DOHH2 (cell line): ENCODE data around the gene OR10K2.
"Not testable (repeated sequence)": the region's sequence is repeated elsewhere in the genome, so short reads cannot be mapped to it uniquely, and the experiment has no call there.

Source experiments
- H3F3A ChIP-seq: fragments of 200-600 bp; sonication (generic), shearing (Covaris generic); 2 replicates; pipeline ENCODE4 v1.6.0; 2016; ENCODE audit warnings: antibody characterized with exemption, mild to moderate bottlenecking; ENCODE audit not compliant: control insufficient read depth, insufficient read depth
- H3K27ac ChIP-seq: fragments of 200-600 bp; sonication (generic); 2 replicates; pipeline ENCODE4 v1.5.1; 2014; ENCODE audit warnings: low read depth, mild to moderate bottlenecking, low read length, moderate library complexity
- H3K27me3 ChIP-seq: fragments of 200-600 bp; sonication (generic); 2 replicates; pipeline ENCODE4 v1.6.1; 2014; ENCODE audit warnings: mild to moderate bottlenecking, low read length, mixed read lengths; ENCODE audit not compliant: control insufficient read depth
- H3K36me3 ChIP-seq: fragments of 200-600 bp; sonication (generic); 2 replicates; pipeline ENCODE4 v1.6.1; 2014; ENCODE audit warnings: mild to moderate bottlenecking, low read length, moderate library complexity, mixed read lengths; ENCODE audit not compliant: control insufficient read depth
- H3K4me1 ChIP-seq: fragments of 200-600 bp; sonication (generic); 2 replicates; pipeline ENCODE4 v1.6.1; 2014; ENCODE audit warnings: mild to moderate bottlenecking, low read length, mixed read lengths; ENCODE audit not compliant: control insufficient read depth
- H3K4me2 ChIP-seq: fragments of 200-600 bp; sonication (generic); 2 replicates; pipeline ENCODE4 v1.6.0; 2014; ENCODE audit warnings: mild to moderate bottlenecking, low read length, moderate library complexity
- H3K4me3 ChIP-seq: fragments of 200-600 bp; sonication (generic); 2 replicates; pipeline ENCODE4 v1.5.1; 2014; ENCODE audit warnings: mild to moderate bottlenecking, low read length, mixed read lengths
- H3K79me2 ChIP-seq: fragments of 200-600 bp; sonication (generic); 2 replicates; pipeline ENCODE4 v1.6.1; 2014; ENCODE audit warnings: mild to moderate bottlenecking, low read length, mixed read lengths; ENCODE audit not compliant: control insufficient read depth
- H3K9me2 ChIP-seq: fragments of 200-600 bp; sonication (generic); replicated peaks from 2 replicates; pipeline ENCODE4 v1.6.1; 2014; ENCODE audit warnings: mild to moderate bottlenecking, low read length, mixed read lengths; ENCODE audit not compliant: control insufficient read depth
- H3K9me3 ChIP-seq: fragments of 200-600 bp; sonication (generic); 2 replicates; pipeline ENCODE4 v1.6.1; 2014; ENCODE audit warnings: antibody characterized with exemption, low read length, mixed read lengths; ENCODE audit not compliant: control insufficient read depth, insufficient read depth
- H4K20me1 ChIP-seq: fragments of 200-600 bp; sonication (generic); 2 replicates; pipeline ENCODE4 v1.6.0; 2014; ENCODE audit warnings: low read depth, mild to moderate bottlenecking, antibody characterized with exemption, low read length, moderate library complexity; ENCODE audit not compliant: control insufficient read depth, insufficient read depth
- CTCF ChIP-seq: fragments of 200-600 bp; sonication (generic); IDR thresholded peaks from one replicate; pipeline ENCODE4 v1.5.1; 2014; ENCODE audit warnings: antibody characterized with exemption, mild to moderate bottlenecking, low read depth, low read length; ENCODE audit not compliant: poor library complexity, severe bottlenecking
- EZH2phosphoT487 ChIP-seq: fragments of 200-600 bp; sonication (generic); IDR thresholded peaks from 2 replicates; pipeline ENCODE4 v1.6.1; 2017; ENCODE audit warnings: borderline replicate concordance, mild to moderate bottlenecking, antibody characterized with exemption, low read length, moderate library complexity, mixed read lengths

The OR10K2 gene

DNA sequence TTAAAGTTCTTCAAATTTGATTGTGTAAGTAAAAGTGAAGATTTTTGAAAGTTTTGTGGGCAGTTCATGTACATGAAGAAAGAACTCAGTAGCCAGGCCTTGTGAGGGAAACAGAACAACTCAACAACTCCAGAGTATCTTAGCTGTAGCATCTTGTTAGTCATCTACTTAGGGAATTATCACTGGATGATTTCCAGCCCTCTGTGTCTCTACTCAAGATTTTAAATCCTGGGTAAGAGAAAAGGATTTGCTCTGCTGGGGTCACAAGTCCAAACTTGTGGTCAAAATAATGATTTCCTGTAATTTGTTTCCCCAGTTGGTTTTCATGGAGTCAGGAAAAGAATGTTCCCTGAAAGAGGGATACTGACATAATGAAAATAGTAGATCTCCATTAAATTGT is 34.9 kb downstream of the OR10K2 start:
- no peaks in the 10 kb centered on the region for H3K79me2 ChIP-seq
- TF ChIP-seq EZH2phosphoT487 (no peak), CTCF (no peak)
- no peaks in the 10 kb centered on the region for H4K20me1 ChIP-seq
- H3K4me1 ChIP-seq, result peaks cover 11% of the 10 kb centered on the region
- H3K4me3 ChIP-seq, result no peak overlapping the region
- no peaks in the 10 kb centered on the region for H3K27me3 ChIP-seq
- no peaks in the 10 kb centered on the region for H3K9me3 ChIP-seq
- H3K4me2 ChIP-seq, result no peak overlapping the region
- H3K9me2 ChIP-seq, result no peaks in the 10 kb centered on the region
- no peaks in the 10 kb centered on the region for H3K36me3 ChIP-seq
- no peaks in the 10 kb centered on the region for H3F3A ChIP-seq
- no peak overlapping the region for H3K27ac ChIP-seq

DNA sequence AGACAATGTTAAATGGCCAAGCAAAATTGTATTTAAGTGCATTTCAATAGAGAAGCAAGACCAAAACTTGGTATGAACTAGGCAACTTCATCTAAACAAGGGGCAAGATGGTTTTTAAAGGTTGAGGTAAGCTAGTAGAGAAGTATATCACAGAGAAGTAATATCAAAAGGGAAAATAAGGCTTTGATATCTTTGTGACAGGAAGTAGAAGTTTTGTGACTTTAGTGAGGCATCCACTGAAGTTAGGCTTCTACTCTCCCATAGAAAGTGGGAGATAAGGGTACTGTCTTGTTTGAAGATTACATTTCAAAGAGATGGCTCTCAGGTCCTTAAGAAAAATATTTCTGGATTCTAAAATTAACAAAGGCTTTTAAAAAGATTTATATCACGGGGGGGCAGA is 35.7 kb downstream of the OR10K2 start:
- H3K27ac ChIP-seq, result no peak overlapping the region
- no peaks in the 10 kb centered on the region for H3K9me2 ChIP-seq
- peaks cover 4% of the 10 kb centered on the region for H3K4me1 ChIP-seq
- TF ChIP-seq CTCF, result no peak
- TF ChIP-seq EZH2phosphoT487, result no peak
- no peak overlapping the region for H3K4me3 ChIP-seq
- no peak overlapping the region for H3K4me2 ChIP-seq
- H3K27me3 ChIP-seq, result no peaks in the 10 kb centered on the region
- no peaks in the 10 kb centered on the region for H3K9me3 ChIP-seq
- no peaks in the 10 kb centered on the region for H4K20me1 ChIP-seq
- H3K79me2 ChIP-seq, result no peaks in the 10 kb centered on the region
- H3F3A ChIP-seq, result no peaks in the 10 kb centered on the region
- H3K36me3 ChIP-seq, result no peaks in the 10 kb centered on the region

- no peak overlapping the region for H3K27ac ChIP-seq
- TF ChIP-seq EZH2phosphoT487, result no peak
- no peak for TF ChIP-seq CTCF
These were observed 51.2 kb downstream of the OR10K2 start for GRCh38 chr1:158374860-158375259.

DNA sequence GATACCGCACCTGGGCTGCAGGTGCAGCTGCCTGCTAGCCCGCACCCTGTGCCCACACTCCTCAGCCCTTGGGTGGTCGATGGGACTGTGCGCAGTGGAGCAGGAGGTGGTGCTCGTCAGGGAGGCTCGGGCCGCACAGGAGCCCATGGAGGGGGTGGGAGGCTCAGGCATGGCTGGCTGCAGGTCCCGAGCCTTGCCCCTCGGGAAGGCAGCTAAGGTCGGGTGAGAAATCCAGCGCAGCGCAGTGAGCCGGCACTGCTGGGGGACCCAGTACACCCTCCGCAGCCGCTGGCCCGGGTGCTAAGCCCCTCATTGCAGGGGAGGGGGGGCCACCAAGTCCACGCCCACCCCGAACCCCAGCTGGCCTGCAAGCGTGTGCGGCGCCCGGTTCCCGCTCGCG is 51.9 kb downstream of the OR10K2 start:
- H3K9me3 ChIP-seq, result 0 out of 2 replicates have a peak, but pooled peaks cover 10% of the 10 kb centered on the region
- H3K27ac ChIP-seq, H3K4me1 ChIP-seq, H3K4me3 ChIP-seq, H3F3A ChIP-seq, H3K4me2 ChIP-seq, H3K27me3 ChIP-seq, H3K36me3 ChIP-seq, H4K20me1 ChIP-seq, H3K9me2 ChIP-seq, H3K79me2 ChIP-seq: not testable (repeated sequence)

More at GRCh38 chr1:158374860-158375259, 51.2 kb downstream of the OR10K2 start:
- no peaks in the 10 kb centered on the region for H3K79me2 ChIP-seq
- H3K36me3 ChIP-seq, result no peaks in the 10 kb centered on the region
- no peaks in the 10 kb centered on the region for H3K9me2 ChIP-seq
- no peaks in the 10 kb centered on the region for H3F3A ChIP-seq
- H3K4me2 ChIP-seq, result no peak overlapping the region
- no peaks in the 10 kb centered on the region for H3K4me1 ChIP-seq
- H4K20me1 ChIP-seq, result no peaks in the 10 kb centered on the region
- 0 out of 2 replicates have a peak, but pooled peaks cover 10% of the 10 kb centered on the region for H3K9me3 ChIP-seq
- H3K27me3 ChIP-seq, result 0 out of 2 replicates have a peak, but pooled peaks cover 2% of the 10 kb centered on the region
- no peak overlapping the region for H3K4me3 ChIP-seq
